ENCODE measurements around the gene DNM3. TPM values are rescaled to one million over a fixed set of nuclear protein-coding genes. Genes with fewer than 3 reads are reported as not detected.

The DNM3 gene
- total RNA-seq (2021; fragmentation: NEBNext Ultra II Directional; extraction: Animal tissue kit (Norgen Biotek cat#: 25700)) = under 1 TPM; 0.25 to 0.73 (median 0.39) TPM
- long read RNA-seq, partial matches to known transcripts = 0 of 1 reads
- long read RNA-seq, other reads (novel, unspliced or antisense) = 1 of 1 reads

DNA sequence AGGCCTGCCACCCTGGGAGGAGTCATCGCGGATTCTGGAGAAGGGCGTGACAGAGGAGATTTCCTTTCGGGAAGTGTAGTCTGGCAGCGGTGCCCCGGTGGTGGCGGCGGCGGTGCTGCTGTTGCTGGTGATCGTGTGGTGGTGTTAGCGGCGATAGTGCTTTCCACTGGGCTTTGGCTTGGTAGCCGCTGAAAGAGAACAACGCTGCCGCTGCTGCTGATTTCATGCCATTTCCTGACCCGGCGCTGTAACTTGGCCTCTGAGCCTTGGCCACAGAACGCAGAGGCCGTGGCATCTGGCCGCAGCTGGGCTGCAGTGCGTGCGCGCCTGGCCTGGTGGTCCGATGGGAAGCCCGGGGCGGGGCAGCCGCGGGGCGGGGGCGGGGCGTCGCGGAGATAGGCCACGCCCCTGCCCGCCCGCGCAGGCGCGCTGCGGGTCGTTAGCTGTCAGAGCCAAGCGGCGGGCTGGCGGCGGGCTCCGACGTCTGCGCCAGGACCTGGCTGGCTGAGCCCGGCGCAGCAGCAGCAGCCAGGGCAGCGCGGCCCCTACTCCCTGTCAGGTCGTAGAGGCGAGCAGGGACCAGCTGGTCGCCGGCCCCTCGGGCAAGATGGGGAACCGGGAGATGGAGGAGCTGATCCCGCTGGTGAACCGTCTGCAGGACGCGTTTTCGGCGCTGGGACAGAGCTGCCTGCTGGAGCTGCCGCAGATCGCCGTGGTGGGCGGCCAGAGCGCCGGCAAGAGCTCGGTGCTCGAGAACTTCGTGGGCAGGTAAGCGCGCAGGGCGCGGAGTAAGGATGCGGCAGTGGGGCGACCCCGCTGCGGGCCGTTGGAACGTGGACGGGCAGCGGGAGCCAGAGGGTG, at the start of gene DNM3:
Gene DNM3 (plus strand): TSS at position 449 of the 861 bp plus-strand sequence. CDS start 159 bp downstream, at position 608.
- DNase-seq = peak; percentile 18
- TF ChIP-seq, protein P1, sequence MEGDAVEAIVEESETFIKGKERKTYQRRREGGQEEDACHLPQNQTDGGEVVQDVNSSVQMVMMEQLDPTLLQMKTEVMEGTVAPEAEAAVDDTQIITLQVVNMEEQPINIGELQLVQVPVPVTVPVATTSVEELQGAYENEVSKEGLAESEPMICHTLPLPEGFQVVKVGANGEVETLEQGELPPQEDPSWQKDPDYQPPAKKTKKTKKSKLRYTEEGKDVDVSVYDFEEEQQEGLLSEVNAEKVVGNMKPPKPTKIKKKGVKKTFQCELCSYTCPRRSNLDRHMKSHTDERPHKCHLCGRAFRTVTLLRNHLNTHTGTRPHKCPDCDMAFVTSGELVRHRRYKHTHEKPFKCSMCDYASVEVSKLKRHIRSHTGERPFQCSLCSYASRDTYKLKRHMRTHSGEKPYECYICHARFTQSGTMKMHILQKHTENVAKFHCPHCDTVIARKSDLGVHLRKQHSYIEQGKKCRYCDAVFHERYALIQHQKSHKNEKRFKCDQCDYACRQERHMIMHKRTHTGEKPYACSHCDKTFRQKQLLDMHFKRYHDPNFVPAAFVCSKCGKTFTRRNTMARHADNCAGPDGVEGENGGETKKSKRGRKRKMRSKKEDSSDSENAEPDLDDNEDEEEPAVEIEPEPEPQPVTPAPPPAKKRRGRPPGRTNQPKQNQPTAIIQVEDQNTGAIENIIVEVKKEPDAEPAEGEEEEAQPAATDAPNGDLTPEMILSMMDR (IDR thresholded peaks at IDR 0.05) = no peak
- H3K4me1 Mint-ChIP-seq (ENCODE audit: low read depth) = peaks cover 16% of the 10 kb centered on the region
- peaks cover 7% of the 10 kb centered on the region; the same call in 1 of the 2 replicates for H3K9me3 Mint-ChIP-seq
- peak within 1 kb of the TSS; percentile 83 for H3K4me3 Mint-ChIP-seq
- 0 out of 2 replicates have a peak, but pooled peaks cover 5% of the 10 kb centered on the region for H3K36me3 Mint-ChIP-seq (ENCODE audit: low read depth)
- H3K27me3 Mint-ChIP-seq (ENCODE audit: insufficient read depth) = peaks cover 21% of the 10 kb centered on the region
- no peak within 1 kb of the TSS; the same call in 1 of the 2 replicates for H3K27ac Mint-ChIP-seq

DNA sequence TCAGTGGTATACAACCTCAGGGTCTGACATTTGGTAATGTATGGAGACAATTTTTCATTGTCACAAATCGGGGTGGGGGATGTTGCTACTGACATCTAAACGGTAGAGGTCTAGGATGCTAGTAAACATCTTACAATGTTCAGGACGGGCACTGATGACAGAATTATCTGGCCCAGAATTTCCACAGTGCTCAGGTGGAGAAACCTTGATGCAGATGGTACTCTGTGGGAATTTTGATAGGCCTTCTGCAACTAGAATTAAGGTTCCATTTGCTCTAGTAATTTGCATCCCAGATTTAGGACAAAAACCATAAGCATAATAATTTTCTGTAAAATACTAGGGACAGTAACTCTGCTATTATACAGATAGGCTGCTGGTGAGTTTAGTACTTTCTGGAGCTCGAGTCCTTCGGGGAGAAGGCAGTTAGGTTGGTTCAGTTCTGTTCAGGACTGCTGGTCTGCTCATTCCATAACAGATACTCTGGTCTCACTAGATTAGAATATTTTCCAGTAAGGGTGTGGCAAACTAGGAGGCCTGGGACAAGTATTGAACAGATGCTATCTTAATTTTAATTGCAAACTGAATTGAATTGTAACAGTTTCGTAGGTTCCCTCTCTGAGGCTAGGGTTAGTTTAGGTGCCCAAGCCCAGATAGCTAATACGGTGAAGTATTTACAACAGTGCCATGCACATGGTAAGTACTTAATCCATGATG, 48.5 kb upstream of the DNM3 start:
- no peak for DNase-seq
- H3K27me3 Mint-ChIP-seq (ENCODE audit: insufficient read depth) = no peaks in the 10 kb centered on the region
- peaks cover 64% of the 10 kb centered on the region for H3K36me3 Mint-ChIP-seq (ENCODE audit: low read depth)
- TF ChIP-seq, protein P1 (IDR thresholded peaks at IDR 0.05) = no peak
- H3K27ac Mint-ChIP-seq = peak overlapping the region; percentile 92
- H3K9me3 Mint-ChIP-seq = no peaks in the 10 kb centered on the region
- no peak overlapping the region for H3K4me3 Mint-ChIP-seq
- peaks cover 50% of the 10 kb centered on the region for H3K4me1 Mint-ChIP-seq (ENCODE audit: low read depth)

DNA sequence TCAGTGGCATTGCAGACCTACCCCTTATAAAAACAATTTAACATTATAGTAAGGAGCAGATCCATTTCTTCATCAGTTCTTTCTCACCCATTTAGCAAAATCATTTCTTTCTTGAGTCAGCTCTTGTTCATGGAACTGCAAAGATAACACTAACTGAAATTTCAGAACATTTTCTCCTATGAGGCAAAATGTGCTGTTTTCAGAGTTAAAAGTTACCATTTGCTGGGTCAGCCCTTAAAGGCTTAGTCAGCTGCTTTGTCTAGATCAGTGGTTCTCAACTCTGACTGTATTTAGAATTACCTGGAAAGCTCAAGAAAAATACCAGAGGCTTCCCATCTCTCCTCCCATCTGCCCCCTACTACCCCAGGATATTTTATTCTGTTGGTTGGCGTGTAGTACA, 47.7 kb upstream of the DNM3 start:
- no peaks in the 10 kb centered on the region for H3K27me3 Mint-ChIP-seq (ENCODE audit: insufficient read depth)
- peaks cover 57% of the 10 kb centered on the region for H3K36me3 Mint-ChIP-seq (ENCODE audit: low read depth)
- no peaks in the 10 kb centered on the region for H3K9me3 Mint-ChIP-seq
- TF ChIP-seq, protein P1 (IDR thresholded peaks at IDR 0.05) = no peak
- peak overlapping the region; percentile 69 for H3K4me3 Mint-ChIP-seq
- H3K27ac Mint-ChIP-seq = peak overlapping the region; percentile 92
- peak; percentile 12 for DNase-seq
- H3K4me1 Mint-ChIP-seq (ENCODE audit: low read depth) = peaks cover 48% of the 10 kb centered on the region

DNA sequence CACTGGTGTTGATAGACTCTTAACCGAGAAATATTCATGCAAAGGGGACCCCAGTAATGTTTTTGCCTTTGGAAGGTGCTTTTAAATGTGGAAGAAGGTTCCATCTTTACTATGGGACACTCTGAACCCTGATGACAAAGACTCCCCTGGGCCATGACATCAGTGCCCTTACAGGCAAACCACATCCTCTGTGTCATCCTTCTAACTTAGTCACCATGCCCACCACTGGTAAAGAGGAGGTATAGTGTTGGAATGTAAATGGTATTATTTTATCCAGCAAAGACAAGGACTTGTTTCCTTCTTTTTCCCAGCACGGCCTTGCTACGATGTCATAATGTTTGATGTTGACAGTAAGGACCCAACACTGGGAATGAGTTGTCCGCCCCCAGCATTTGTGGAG, 47.2 kb upstream of the DNM3 start:
- Mint-ChIP-seq H3K27ac (peak overlapping the region; percentile 92), H3K36me3 (ENCODE audit: low read depth) (peaks cover 52% of the 10 kb centered on the region), H3K27me3 (ENCODE audit: insufficient read depth) (no peaks in the 10 kb centered on the region), H3K4me3 (peak overlapping the region; percentile 69), H3K9me3 (no peaks in the 10 kb centered on the region), H3K4me1 (ENCODE audit: low read depth) (peaks cover 48% of the 10 kb centered on the region)
- TF ChIP-seq, protein P1 (IDR thresholded peaks at IDR 0.05) = no peak
- DNase-seq = peak; percentile 80

DNA sequence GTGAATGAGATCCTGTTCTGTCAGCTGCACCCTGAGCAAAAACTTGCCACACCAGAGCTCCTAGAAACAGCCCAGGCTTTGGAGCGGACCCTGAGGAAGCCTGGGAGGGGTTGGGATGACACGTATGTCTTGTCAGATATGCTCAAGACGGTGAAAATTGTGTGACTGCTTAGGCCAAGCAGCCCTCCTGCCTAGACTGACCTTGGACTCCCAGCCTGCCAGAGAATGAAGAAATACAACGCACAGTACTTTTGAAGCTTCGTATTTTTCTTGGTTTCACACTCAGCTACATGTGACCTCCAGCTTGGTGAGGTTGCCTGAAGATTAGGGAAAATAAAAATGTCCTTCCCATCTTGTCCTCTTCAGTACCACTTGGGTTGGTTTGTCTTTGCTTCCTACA, 44.7 kb upstream of the DNM3 start:
- H3K27me3 Mint-ChIP-seq (ENCODE audit: insufficient read depth) = peaks cover 2% of the 10 kb centered on the region; the same call in 1 of the 2 replicates
- DNase-seq = no peak
- TF ChIP-seq, protein P1 (IDR thresholded peaks at IDR 0.05) = no peak
- H3K4me1 Mint-ChIP-seq (ENCODE audit: low read depth) = peaks cover 50% of the 10 kb centered on the region
- H3K9me3 Mint-ChIP-seq = no peaks in the 10 kb centered on the region
- H3K36me3 Mint-ChIP-seq (ENCODE audit: low read depth) = peaks cover 36% of the 10 kb centered on the region
- no peak overlapping the region for H3K4me3 Mint-ChIP-seq
- H3K27ac Mint-ChIP-seq = peak overlapping the region; percentile 14; the same call in 1 of the 2 replicates

Data from HFFc6 (cell line).